AG04450 (cell line): Measurements from ENCODE around the gene C1QTNF1. TPM values are rescaled to one million over a fixed set of nuclear protein-coding genes. Genes with fewer than 3 reads are reported as not detected.

Source experiments
- CTCF ChIA-PET: fragments of 300-600, 350-600 bp; formaldehyde crosslinking; extraction: SDS; loops from one replicate; lab custom pipeline; 2022; ENCODE audit warnings: antibody characterized with exemption, inconsistent platforms; lab: Charles Lee
- POLR2A ChIA-PET: fragments of 350-600 bp; formaldehyde crosslinking; extraction: SDS; loops from one replicate; lab custom pipeline; 2021; ENCODE audit warnings: antibody characterized with exemption, inconsistent platforms; lab: Yijun Ruan, JAX
- DNase-seq: peaks from one replicate; pipeline ENCODE4 v3.0.0-alpha.2; 2011; ENCODE audit warnings: low read depth, low spot score
- H3K27ac ChIP-seq: one replicate; pipeline ENCODE4 v1.5.1; 2012; ENCODE audit warnings: low read depth, low read length, control low read depth
- H3K27me3 ChIP-seq: one replicate; pipeline ENCODE4 v1.6.0; 2012; ENCODE audit warnings: low read length; ENCODE audit not compliant: control insufficient read depth, insufficient read depth
- H3K4me3 ChIP-seq: 2 replicates; pipeline ENCODE4 v1.5.1; 2011; ENCODE audit warnings: mild to moderate bottlenecking, low read depth, low read length, control low read depth
- H3K9me3 ChIP-seq: 2 replicates; pipeline ENCODE4 v1.5.1; 2012; ENCODE audit warnings: low read length; ENCODE audit not compliant: control insufficient read depth, insufficient read depth
- polyA plus RNA-seq: library from polyadenylated mRNA; depleted of rRNA; stranded (reverse); fragments of >200 nt; gene quantifications from 2 replicates; pipeline ENCODE4 v1.2.3, GENCODE V29; 2011
- TF ChIP-seq, protein P1 (sequence below): IDR thresholded peaks from 2 replicates; pipeline ENCODE4 v1.5.1; 2011; ENCODE audit warnings: low read depth, low read length, control low read depth, inconsistent platforms

C1QTNF1 gene
- polyA plus RNA-seq, 1 experiment = 15.4 TPM

DNA sequence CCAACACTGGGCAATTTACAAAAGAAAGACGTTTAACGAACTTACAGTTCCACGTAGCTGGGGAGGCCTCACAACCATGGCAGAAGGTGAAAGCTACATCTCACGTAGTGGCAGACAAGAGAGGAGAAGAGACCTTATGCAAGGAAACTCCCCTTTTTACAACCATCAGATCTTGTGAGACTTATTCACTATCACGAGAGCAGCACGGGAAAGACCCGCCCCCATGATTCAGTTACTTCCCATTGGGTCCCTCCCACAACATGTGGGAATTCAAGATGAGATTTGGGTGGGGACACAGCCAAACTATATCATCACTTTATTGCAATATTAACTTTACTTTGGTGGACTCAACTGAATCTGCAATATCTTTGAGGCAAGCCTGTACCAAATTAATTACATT lies 38.7 kb downstream of the C1QTNF1 start:
- H3K27ac ChIP-seq = no peak overlapping the region
- H3K27me3 ChIP-seq = no peaks in the 10 kb centered on the region
- H3K4me3 ChIP-seq = no peak overlapping the region
- TF ChIP-seq, protein P1, sequence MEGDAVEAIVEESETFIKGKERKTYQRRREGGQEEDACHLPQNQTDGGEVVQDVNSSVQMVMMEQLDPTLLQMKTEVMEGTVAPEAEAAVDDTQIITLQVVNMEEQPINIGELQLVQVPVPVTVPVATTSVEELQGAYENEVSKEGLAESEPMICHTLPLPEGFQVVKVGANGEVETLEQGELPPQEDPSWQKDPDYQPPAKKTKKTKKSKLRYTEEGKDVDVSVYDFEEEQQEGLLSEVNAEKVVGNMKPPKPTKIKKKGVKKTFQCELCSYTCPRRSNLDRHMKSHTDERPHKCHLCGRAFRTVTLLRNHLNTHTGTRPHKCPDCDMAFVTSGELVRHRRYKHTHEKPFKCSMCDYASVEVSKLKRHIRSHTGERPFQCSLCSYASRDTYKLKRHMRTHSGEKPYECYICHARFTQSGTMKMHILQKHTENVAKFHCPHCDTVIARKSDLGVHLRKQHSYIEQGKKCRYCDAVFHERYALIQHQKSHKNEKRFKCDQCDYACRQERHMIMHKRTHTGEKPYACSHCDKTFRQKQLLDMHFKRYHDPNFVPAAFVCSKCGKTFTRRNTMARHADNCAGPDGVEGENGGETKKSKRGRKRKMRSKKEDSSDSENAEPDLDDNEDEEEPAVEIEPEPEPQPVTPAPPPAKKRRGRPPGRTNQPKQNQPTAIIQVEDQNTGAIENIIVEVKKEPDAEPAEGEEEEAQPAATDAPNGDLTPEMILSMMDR = no peak
- ChIA-PET POLR2A (no interaction called here), CTCF (interaction anchor here (2.4 to 3.2 kb wide), 2 partner anchors 20 to 25 kb away, joined by 7 to 19 read pairs; no protein-coding TSS in a partner anchor)
- H3K9me3 ChIP-seq = no peaks in the 10 kb centered on the region
- no peak for DNase-seq

DNA sequence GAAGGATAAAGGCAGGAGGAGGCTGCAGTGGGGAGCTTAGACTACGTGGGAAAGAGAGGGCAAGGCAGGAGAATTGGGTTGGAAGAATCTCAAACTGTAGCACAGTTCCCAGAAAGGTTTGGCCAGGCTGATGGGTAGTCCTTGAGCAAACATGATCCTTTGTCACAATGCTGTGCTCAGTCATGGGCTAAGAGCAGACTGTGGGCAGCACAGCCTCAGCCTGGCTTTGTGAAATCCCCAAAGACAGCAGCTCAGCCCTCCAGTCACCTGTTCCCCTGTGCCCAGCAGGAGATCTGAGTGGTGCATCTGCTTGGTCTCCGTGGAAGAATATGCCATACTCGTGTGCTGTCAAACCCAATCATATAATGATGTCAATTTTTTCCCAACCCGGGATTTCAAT lies 40.1 kb downstream of the C1QTNF1 start:
- CTCF ChIA-PET = interaction anchor here (2.2 to 3.2 kb wide), 2 partner anchors 19 to 328 kb away, joined by 19 to 29 read pairs; no protein-coding TSS in a partner anchor
- no peak for DNase-seq
- POLR2A ChIA-PET = no interaction called here
- Histone ChIP-seq H3K9me3 (no peaks in the 10 kb centered on the region), H3K27me3 (no peaks in the 10 kb centered on the region), H3K4me3 (no peak overlapping the region), H3K27ac (no peak overlapping the region)
- TF ChIP-seq, protein P1 = no peak

DNA sequence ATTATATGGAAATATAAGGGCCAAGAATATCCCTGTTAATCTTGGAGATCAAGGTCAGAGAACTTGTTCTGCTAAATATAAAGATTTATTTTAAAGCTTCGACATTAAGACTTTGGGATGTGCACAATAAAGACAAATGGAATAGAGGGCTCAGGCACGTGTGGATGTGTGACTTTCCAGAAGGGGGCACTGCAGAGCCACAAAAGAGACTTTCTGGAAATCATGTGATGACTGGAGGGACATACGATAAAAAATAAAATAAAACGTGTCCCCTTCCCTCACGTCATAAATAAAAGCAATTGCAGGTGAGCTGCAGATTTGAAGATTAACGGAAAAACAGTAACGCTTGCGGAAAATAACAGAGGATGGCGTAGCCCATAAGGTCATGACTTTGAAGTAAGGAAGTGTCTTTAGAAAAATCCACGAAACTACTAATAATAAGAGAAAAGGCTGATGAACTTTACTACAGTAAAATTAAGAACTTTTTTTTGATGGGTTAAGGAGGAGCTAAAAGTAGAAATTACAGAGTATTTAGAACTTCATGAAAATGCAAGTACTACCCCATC lies 41.2 kb downstream of the C1QTNF1 start:
- no peak for DNase-seq
- Histone ChIP-seq H3K4me3 (no peak overlapping the region), H3K27ac (no peak overlapping the region), H3K9me3 (no peaks in the 10 kb centered on the region), H3K27me3 (peaks cover 3% of the 10 kb centered on the region)
- TF ChIP-seq, protein P1 = peak; percentile 54
- CTCF ChIA-PET = interaction anchor here (0.6 to 3.2 kb wide), 14 partner anchors 9 to 1736 kb away, joined by 3 to 29 read pairs (median 4); partner anchors contain the start of gene ENGASE
- POLR2A ChIA-PET = no interaction called here

DNA sequence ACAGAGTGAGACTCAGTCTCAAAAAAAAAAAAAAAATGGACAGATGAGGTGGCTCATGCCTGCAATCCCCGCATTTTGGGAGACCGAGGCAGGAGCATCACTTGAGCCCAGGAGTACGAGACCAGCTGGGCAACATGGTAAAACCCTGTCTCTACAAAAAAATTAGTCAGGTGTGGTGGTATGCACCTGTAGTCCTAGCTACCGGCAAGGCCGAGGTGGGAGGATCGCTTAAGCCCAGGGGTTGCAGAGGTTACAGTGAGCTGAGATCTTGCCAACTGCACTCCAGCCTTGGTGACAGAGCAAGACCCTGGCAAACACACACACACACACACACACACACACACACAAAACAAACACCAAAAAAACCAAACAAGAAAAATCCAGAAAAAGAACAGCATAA lies 43.0 kb downstream of the C1QTNF1 start:
- Histone ChIP-seq H3K27me3 (peaks cover 7% of the 10 kb centered on the region), H3K27ac (no peak overlapping the region), H3K9me3 (no peaks in the 10 kb centered on the region), H3K4me3 (no peak overlapping the region)
- no peak for DNase-seq
- POLR2A ChIA-PET = no interaction called here
- TF ChIP-seq, protein P1 = no peak
- CTCF ChIA-PET = interaction anchor here (0.5 to 1.7 kb wide), 6 partner anchors 21 to 476 kb away, joined by 3 to 14 read pairs (median 4); no protein-coding TSS in a partner anchor

DNA sequence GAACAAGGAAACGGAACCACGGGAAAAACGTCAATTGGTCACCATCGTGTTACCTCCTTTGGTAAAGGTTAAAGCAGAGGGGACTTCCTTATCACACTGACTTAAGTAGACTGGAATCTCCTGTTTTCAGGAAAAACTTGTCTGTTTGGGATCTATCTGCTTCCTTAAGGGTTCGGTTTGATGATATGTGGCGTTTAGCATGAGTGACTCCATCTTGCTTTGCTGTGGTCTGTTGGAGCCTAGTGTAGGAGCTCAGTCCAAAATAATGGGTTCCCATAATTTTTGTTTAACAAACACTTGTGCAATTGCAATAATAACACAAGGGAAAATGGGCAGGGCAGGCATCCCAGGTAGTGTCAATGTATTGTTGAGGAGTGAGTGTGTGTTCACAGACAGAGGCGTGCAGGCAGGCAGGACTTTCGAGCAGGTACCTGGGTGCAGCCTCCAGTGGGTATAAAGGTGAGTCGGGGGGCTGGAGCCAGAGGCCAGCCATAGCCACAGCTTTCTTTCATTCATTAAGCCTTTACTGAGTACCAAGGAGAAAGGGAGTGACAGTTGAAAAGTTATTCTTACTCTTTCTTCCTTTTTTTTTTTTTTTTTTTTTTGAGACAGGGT lies 46.4 kb downstream of the C1QTNF1 start:
- Histone ChIP-seq H3K27ac (no peak overlapping the region), H3K27me3 (peaks cover 7% of the 10 kb centered on the region), H3K9me3 (no peaks in the 10 kb centered on the region), H3K4me3 (no peak overlapping the region)
- POLR2A ChIA-PET = no interaction called here
- no peak for DNase-seq
- CTCF ChIA-PET = interaction anchor here (1.0 to 1.6 kb wide), 4 partner anchors 12 to 324 kb away, joined by 3 to 5 read pairs (median 3); no protein-coding TSS in a partner anchor
- TF ChIP-seq, protein P1 = no peak
